ENCODE measurements around the gene POU3F1.

DNA sequence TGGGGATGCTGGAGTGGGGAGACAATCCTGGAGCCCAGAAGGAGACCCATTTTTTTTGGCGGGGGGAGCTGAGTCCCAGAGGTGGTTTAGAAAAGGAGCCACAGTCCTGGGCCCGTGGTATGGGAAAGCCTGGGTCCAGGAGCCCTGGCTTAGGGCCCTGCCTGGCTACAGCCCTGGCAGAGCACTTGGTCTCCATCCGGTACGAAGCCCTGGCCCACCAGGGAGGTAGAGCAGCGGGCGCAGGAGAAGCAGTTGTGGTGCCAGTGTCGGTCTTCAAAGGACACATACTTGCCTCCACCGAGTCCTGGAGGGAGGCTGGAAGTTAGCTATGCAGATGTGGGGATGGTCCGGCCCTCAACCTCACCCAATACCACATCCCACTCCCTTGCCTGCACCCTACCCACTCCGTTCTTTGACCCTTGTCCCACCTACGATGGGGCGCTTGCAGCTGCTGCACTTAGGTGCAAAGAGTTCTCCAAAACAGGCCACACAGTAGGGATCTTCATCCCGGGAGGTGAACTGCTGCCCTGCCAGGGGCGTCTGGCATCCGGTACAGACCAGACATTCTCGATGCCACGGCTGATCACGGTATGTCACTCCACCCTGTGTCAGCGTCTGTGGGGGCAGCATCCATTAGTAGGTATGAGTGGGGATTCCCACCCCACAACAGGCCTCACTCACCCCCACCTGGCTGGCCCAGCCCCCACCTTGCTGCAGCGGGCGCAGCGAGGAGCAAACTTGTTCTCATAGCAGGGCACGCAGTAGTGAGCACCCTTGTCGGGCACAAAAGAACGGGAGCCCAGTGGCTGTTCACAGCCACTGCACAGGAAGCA is 49.1 kb downstream of the POU3F1 start:
- TF ChIP-seq, protein P1, sequence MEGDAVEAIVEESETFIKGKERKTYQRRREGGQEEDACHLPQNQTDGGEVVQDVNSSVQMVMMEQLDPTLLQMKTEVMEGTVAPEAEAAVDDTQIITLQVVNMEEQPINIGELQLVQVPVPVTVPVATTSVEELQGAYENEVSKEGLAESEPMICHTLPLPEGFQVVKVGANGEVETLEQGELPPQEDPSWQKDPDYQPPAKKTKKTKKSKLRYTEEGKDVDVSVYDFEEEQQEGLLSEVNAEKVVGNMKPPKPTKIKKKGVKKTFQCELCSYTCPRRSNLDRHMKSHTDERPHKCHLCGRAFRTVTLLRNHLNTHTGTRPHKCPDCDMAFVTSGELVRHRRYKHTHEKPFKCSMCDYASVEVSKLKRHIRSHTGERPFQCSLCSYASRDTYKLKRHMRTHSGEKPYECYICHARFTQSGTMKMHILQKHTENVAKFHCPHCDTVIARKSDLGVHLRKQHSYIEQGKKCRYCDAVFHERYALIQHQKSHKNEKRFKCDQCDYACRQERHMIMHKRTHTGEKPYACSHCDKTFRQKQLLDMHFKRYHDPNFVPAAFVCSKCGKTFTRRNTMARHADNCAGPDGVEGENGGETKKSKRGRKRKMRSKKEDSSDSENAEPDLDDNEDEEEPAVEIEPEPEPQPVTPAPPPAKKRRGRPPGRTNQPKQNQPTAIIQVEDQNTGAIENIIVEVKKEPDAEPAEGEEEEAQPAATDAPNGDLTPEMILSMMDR (IDR thresholded peaks at IDR 0.05; ENCODE audit: low read depth, low read length, poor library complexity, severe bottlenecking) = no peak
- no peak for TF ChIP-seq EZH2phosphoT487 (IDR thresholded peaks at IDR 0.05; ENCODE audit: borderline replicate concordance, low read length)
